HG02763 (cell line): ENCODE measurements around the gene SLC29A2.
A peak's percentile ranks its signal among the peaks of the same experiment; 100 is the strongest.

ENCODE experiments used
- ATAC-seq: cut with Tn5 transposase; IDR thresholded peaks from one replicate; pipeline ENCODE4 v1.9.1; 2021; ENCODE audit warnings: mild to moderate bottlenecking, moderate library complexity; ENCODE audit not compliant: unreplicated experiment

SLC29A2 gene

GRCh38 chr11:66371627-66372415, at the start of gene SLC29A2:
Gene SLC29A2, minus strand, starts transcription at chr11:66371760. Its CDS starts 169 bp downstream, at chr11:66371591.
- ATAC-seq = peak; percentile 63

- ATAC-seq = no peak
Measured at GRCh38 chr11:66420671-66421476, 49.3 kb upstream of the SLC29A2 start, which contains the start of gene NPAS4. Gene NPAS4, plus strand, starts transcription at chr11:66421035. Its CDS starts 145 bp downstream, at chr11:66421180.

- ATAC-seq = no peak
Measured at GRCh38 chr11:66419825-66420224, 48.3 kb upstream of the SLC29A2 start.

GRCh38 chr11:66418986-66419308, 47.4 kb upstream of the SLC29A2 start:
- no peak for ATAC-seq

GRCh38 chr11:66418168-66418985, 46.8 kb upstream of the SLC29A2 start:
- no peak for ATAC-seq

GRCh38 chr11:66417000-66417399, 45.4 kb upstream of the SLC29A2 start:
- ATAC-seq = no peak

GRCh38 chr11:66415423-66415822, 43.9 kb upstream of the SLC29A2 start:
- ATAC-seq = no peak

GRCh38 chr11:66414120-66414934, 42.8 kb upstream of the SLC29A2 start:
- no peak for ATAC-seq

GRCh38 chr11:66413167-66413566, 41.6 kb upstream of the SLC29A2 start:
- ATAC-seq = no peak

- no peak for ATAC-seq
Measured at GRCh38 chr11:66412110-66412509, 40.5 kb upstream of the SLC29A2 start.

- no peak for ATAC-seq
Measured at GRCh38 chr11:66411323-66411722, 39.8 kb upstream of the SLC29A2 start.

- ATAC-seq = no peak
Measured at GRCh38 chr11:66410191-66410590, 38.6 kb upstream of the SLC29A2 start.

- no peak for ATAC-seq
Measured at GRCh38 chr11:66409226-66409625, 37.7 kb upstream of the SLC29A2 start.

GRCh38 chr11:66408488-66409214, 37.1 kb upstream of the SLC29A2 start:
- ATAC-seq = no peak

- ATAC-seq = no peak
Measured at GRCh38 chr11:66407651-66408050, 36.1 kb upstream of the SLC29A2 start.

GRCh38 chr11:66393954-66394353, 22.4 kb upstream of the SLC29A2 start:
- no peak for ATAC-seq

GRCh38 chr11:66391322-66391721, 19.8 kb upstream of the SLC29A2 start:
- ATAC-seq = no peak

GRCh38 chr11:66388780-66389386, 17.3 kb upstream of the SLC29A2 start:
- no peak for ATAC-seq
